SK-N-SH treated with all-trans-retinoic acid at 6 μM for 48 hours (cell line): ENCODE data around the gene FBXL17.

Experiments
- ATAC-seq: fragments of 200-7000 bp; cut with Tn5 transposase; 3 replicates; pipeline ENCODE4 v1.9.1; 2020; ENCODE audit warnings: mild to moderate bottlenecking, moderate library complexity
- ARNTL ChIP-seq: fragments of 450-650 bp; formaldehyde crosslinking; IDR thresholded peaks from 2 replicates; pipeline ENCODE4 v1.5.0; 2020; ENCODE audit warnings: low read depth, mild to moderate bottlenecking, moderate library complexity, borderline replicate concordance
- BACH2 ChIP-seq: fragments of 250-450 bp; sonication (Bioruptor Pico); IDR thresholded peaks from 2 replicates; pipeline ENCODE4 v1.9.0; 2021; ENCODE audit warnings: mild to moderate bottlenecking, borderline replicate concordance
- CREB5 ChIP-seq: fragments of 250-450 bp; sonication (Bioruptor Pico); IDR thresholded peaks from 2 replicates; pipeline ENCODE4 v1.5.1; 2020; ENCODE audit warnings: low read depth, mild to moderate bottlenecking, moderate library complexity
- CSDC2 ChIP-seq: fragments of 250-450 bp; sonication (Bioruptor Pico); IDR thresholded peaks from 2 replicates; pipeline ENCODE4 v1.5.0; 2020; ENCODE audit warnings: mild to moderate bottlenecking, moderate library complexity
- CSRNP3 ChIP-seq: fragments of 250-450 bp; sonication (Bioruptor Pico); IDR thresholded peaks from 2 replicates; pipeline ENCODE4 v1.5.1; 2021; ENCODE audit warnings: mild to moderate bottlenecking, moderate library complexity
- ESRRG ChIP-seq: fragments of 250-450 bp; sonication (Bioruptor Pico); IDR thresholded peaks from 2 replicates; pipeline ENCODE4 v1.6.1; 2021; ENCODE audit warnings: mild to moderate bottlenecking
- GLIS3 ChIP-seq: fragments of 250-450 bp; sonication (Bioruptor Pico); IDR thresholded peaks from 2 replicates; pipeline ENCODE4 v1.5.0; 2020; ENCODE audit warnings: mild to moderate bottlenecking, moderate library complexity
- OSR1 ChIP-seq: fragments of 250-450 bp; sonication (Bioruptor Pico); IDR thresholded peaks from 2 replicates; pipeline ENCODE4 v1.8.0; 2022; ENCODE audit warnings: moderate library complexity, mild to moderate bottlenecking, inconsistent platforms
- PATZ1 ChIP-seq: fragments of 250-450 bp; sonication (Bioruptor Pico); IDR thresholded peaks from 2 replicates; pipeline ENCODE4 v1.8.0; 2020; ENCODE audit warnings: mild to moderate bottlenecking, moderate library complexity, borderline replicate concordance
- POU6F1 ChIP-seq: fragments of 250-450 bp; sonication (Bioruptor Pico); IDR thresholded peaks from 2 replicates; pipeline ENCODE4 v1.8.0; 2021; ENCODE audit warnings: low read depth, mild to moderate bottlenecking, moderate library complexity, borderline replicate concordance
- PPARA ChIP-seq: fragments of 250-450 bp; sonication (Bioruptor Pico); IDR thresholded peaks from 2 replicates; pipeline ENCODE4 v1.5.0; 2020; ENCODE audit warnings: mild to moderate bottlenecking, borderline replicate concordance
- RARB ChIP-seq: fragments of 250-450 bp; sonication (Bioruptor Pico); IDR thresholded peaks from 2 replicates; pipeline ENCODE4 v1.8.0; 2021; ENCODE audit warnings: mild to moderate bottlenecking, moderate library complexity
- SNAI2 ChIP-seq: fragments of 250-450 bp; sonication (Bioruptor Pico); IDR thresholded peaks from 2 replicates; pipeline ENCODE4 v1.5.0; 2020; ENCODE audit warnings: mild to moderate bottlenecking, moderate library complexity
- TCF4 ChIP-seq: fragments of 250-450 bp; sonication (Bioruptor Pico); IDR thresholded peaks from 2 replicates; pipeline ENCODE4 v1.8.0; 2021; ENCODE audit warnings: mild to moderate bottlenecking, moderate library complexity, borderline replicate concordance
- TSHZ2 ChIP-seq: fragments of 250-450 bp; sonication (Bioruptor Pico); IDR thresholded peaks from 2 replicates; pipeline ENCODE4 v1.5.0; 2020; ENCODE audit warnings: mild to moderate bottlenecking, moderate library complexity
- ZFP3 ChIP-seq: fragments of 250-450 bp; sonication (Bioruptor Pico); IDR thresholded peaks from 2 replicates; pipeline ENCODE4 v1.5.0; 2020; ENCODE audit warnings: mild to moderate bottlenecking, moderate library complexity
- ZFP30 ChIP-seq: fragments of 450-650 bp; formaldehyde crosslinking; IDR thresholded peaks from 2 replicates; pipeline ENCODE4 v1.5.0; 2022; ENCODE audit warnings: mild to moderate bottlenecking, moderate library complexity
- ZNF565 ChIP-seq: fragments of 450-650 bp; formaldehyde crosslinking; conservative IDR thresholded peaks from 2 replicates; pipeline ENCODE4 v1.5.0; 2020; ENCODE audit warnings: low read depth, mild to moderate bottlenecking, moderate library complexity
- ZNF70 ChIP-seq: fragments of 450-650 bp; formaldehyde crosslinking; IDR thresholded peaks from 2 replicates; pipeline ENCODE4 v1.5.0; 2020; ENCODE audit warnings: mild to moderate bottlenecking, moderate library complexity
- ZNF8 ChIP-seq: fragments of 450-650 bp; formaldehyde crosslinking; IDR thresholded peaks from 2 replicates; pipeline ENCODE4 v1.5.0; 2020; ENCODE audit warnings: mild to moderate bottlenecking, moderate library complexity

Gene FBXL17

GRCh38 chr5:108061941-108062340 is 320.0 kb downstream of the FBXL17 start (continued):
- TF ChIP-seq POU6F1 = no peak

- TF ChIP-seq CSDC2 (no peak), SNAI2 (CRISPR knock-in tag) (no peak), OSR1 (CRISPR knock-in tag) (no peak)
- ATAC-seq = no peak
Measured at GRCh38 chr5:108060340-108060739, 321.6 kb downstream of the FBXL17 start.

GRCh38 chr5:108059334-108059733 is 322.6 kb downstream of the FBXL17 start:
- no peak for TF ChIP-seq ARNTL (CRISPR knock-in tag)
- TF ChIP-seq BACH2 (CRISPR knock-in tag) = no peak
- TF ChIP-seq RARB = no peak
- TF ChIP-seq CSRNP3 (CRISPR knock-in tag) = no peak
- no peak for TF ChIP-seq ZNF70 (CRISPR knock-in tag)
- TF ChIP-seq CREB5 (CRISPR knock-in tag) = no peak
- TF ChIP-seq ZNF8 = no peak
- no peak for TF ChIP-seq ZNF565
- no peak for TF ChIP-seq ZFP30 (CRISPR knock-in tag)
- no peak for TF ChIP-seq SNAI2 (CRISPR knock-in tag)
- no peak for TF ChIP-seq ZFP3 (CRISPR knock-in tag)
- TF ChIP-seq GLIS3 (CRISPR knock-in tag) = no peak
- TF ChIP-seq POU6F1 = no peak
- TF ChIP-seq PPARA (CRISPR knock-in tag) = no peak
- no peak for TF ChIP-seq OSR1 (CRISPR knock-in tag)
- TF ChIP-seq CSDC2 = no peak
- no peak for TF ChIP-seq TSHZ2 (CRISPR knock-in tag)
- TF ChIP-seq PATZ1 (CRISPR knock-in tag) = no peak
- no peak for TF ChIP-seq TCF4
- no peak for ATAC-seq

GRCh38 chr5:108054349-108054748 is 327.5 kb downstream of the FBXL17 start:
- no peak for ATAC-seq
- no peak for TF ChIP-seq RARB
- TF ChIP-seq ZNF8 = no peak
- no peak for TF ChIP-seq POU6F1
- TF ChIP-seq CSRNP3 (CRISPR knock-in tag) = no peak
- TF ChIP-seq CSDC2 = no peak
- no peak for TF ChIP-seq ZFP30 (CRISPR knock-in tag)
- TF ChIP-seq OSR1 (CRISPR knock-in tag) = no peak
- TF ChIP-seq ARNTL (CRISPR knock-in tag) = no peak
- TF ChIP-seq GLIS3 (CRISPR knock-in tag) = no peak
- TF ChIP-seq PPARA (CRISPR knock-in tag) = no peak
- no peak for TF ChIP-seq TCF4
- TF ChIP-seq SNAI2 (CRISPR knock-in tag) = no peak
- no peak for TF ChIP-seq ZFP3 (CRISPR knock-in tag)
- no peak for TF ChIP-seq ESRRG
